ENCODE results near the gene XRCC6. TPM values are rescaled to one million over a fixed set of nuclear protein-coding genes. Genes with fewer than 3 reads are reported as not detected.
"Not testable (repeated sequence)": the region's sequence is repeated elsewhere in the genome, so short reads cannot be mapped to it uniquely, and the experiment has no call there.

XRCC6 gene
- 244 TPM for total RNA-seq (2013)
- polyA plus RNA-seq = 100 to 1,000 TPM in 2 of 3 donors, 10 to 100 TPM in 1; 58.6 to 286 (median 267) TPM
- polyA minus RNA-seq = 65.7 and 102 TPM in 2 replicates
- 112 to 247 (median 200) reads per million in 11 experiments for total RNA-seq

DNA sequence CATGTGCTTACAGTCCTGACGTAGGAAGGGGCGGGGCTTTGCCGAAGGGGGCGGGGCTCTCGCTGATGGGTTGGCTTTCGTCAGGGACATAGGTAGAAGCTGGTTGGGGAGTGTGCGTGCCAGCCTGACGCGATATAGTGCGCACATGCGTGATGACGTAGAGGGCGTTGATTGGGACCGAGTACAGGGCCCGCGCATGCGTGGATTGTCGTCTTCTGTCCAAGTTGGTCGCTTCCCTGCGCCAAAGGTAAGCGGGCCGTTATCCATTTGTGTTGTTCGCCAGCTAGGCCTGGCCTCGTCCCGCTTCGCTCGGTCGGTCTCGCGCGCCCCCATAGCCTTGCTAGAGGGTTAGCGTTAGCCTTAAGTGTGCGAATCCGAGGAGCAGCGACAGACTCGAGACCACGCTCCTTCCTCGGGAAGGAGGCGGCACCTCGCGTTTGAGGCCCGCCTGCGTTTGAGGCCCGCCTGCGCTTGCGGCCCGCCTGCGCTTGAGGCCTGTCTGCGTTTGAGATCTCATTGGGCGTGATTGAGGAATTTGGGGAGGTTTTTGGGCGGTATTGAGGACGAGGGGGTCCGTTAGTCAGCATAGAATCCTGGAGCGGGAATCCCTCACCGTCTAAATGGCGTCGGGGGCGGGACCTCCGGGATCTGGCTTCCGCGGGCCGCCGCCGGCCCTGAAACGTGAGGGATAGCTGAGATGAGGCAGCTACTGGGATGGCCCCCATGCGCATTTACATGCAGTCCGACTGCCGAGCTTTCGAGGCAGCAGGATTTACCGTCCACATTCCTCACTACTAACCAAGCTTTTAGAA is at the start of gene XRCC6:
XRCC6 (plus strand) TSS at position 197 of the 812 bp plus-strand sequence. CDS start 710 bp downstream, outside the sequence.
- under 1% methylated on average over 57 of the region's 70 CpGs for WGBS (ENCODE audit: insufficient coverage)
- Histone ChIP-seq H4K20me1 (ENCODE audit: insufficient read depth, low read length) (peaks cover 7% of the 10 kb centered on the region), H3K9me3 (replicated peaks in 1 of 2; ENCODE audit: control insufficient read depth in 1 of 2, insufficient read depth in 1 of 2, low read length in 2 of 2) (no peaks in the 10 kb centered on the region), H3K4me1 (ENCODE audit: control insufficient read depth in 1 of 2, insufficient read depth in 2 of 2, low read length in 2 of 2) (peaks cover 34 to 37% of the 10 kb centered on the region in 2 donors), H3K79me2 (ENCODE audit: insufficient read depth, low read length) (peaks cover 87% of the 10 kb centered on the region), H3K27me3 (ENCODE audit: control insufficient read depth in 2 of 2, insufficient read depth in 2 of 2, low read length in 2 of 2) (no peaks in the 10 kb centered on the region), H2AFZ (ENCODE audit: insufficient read depth, low read depth, low read length, poor library complexity, severe bottlenecking) (peak within 1 kb of the TSS; percentile 83), H3K4me3 (replicated peaks in 1 of 3; ENCODE audit: low read depth in 2 of 3, low read length in 3 of 3) (peak within 1 kb of the TSS; percentile 85 to 100 (median 86)), H3K9ac (ENCODE audit: insufficient read depth, low read length, poor library complexity, severe bottlenecking) (peak within 1 kb of the TSS; percentile 92), H3K27ac (ENCODE audit: low read depth in 1 of 2, low read length in 2 of 2) (peak within 1 kb of the TSS; percentile 95 to 100), H3K36me3 (replicated peaks in 1 of 2; ENCODE audit: control insufficient read depth in 1 of 2, insufficient read depth in 2 of 2, low read length in 2 of 2) (peaks cover 21 to 22% of the 10 kb centered on the region in 2 donors), H3K4me2 (replicated peaks; ENCODE audit: extremely low read depth, low read length, poor library complexity, severe bottlenecking) (peak within 1 kb of the TSS; percentile 89)
- DNase-seq = peak; percentile 100
- Mint-ChIP-seq H3K36me3 (peaks cover 28 to 42% of the 10 kb centered on the region in 2 donors), H3K27me3 (ENCODE audit: low read depth in 3 of 3) (no peaks in the 10 kb centered on the region), H3K9me3 (peaks cover 0 to 3% (median 0%) of the 10 kb centered on the region in 7 donors), H3K4me3 (peak within 1 kb of the TSS; percentile 94 to 95), H3K4me1 (peaks cover 35% of the 10 kb centered on the region), H3K27ac (peak within 1 kb of the TSS; percentile 97 to 100 (median 98))
- TF ChIP-seq, protein P1, sequence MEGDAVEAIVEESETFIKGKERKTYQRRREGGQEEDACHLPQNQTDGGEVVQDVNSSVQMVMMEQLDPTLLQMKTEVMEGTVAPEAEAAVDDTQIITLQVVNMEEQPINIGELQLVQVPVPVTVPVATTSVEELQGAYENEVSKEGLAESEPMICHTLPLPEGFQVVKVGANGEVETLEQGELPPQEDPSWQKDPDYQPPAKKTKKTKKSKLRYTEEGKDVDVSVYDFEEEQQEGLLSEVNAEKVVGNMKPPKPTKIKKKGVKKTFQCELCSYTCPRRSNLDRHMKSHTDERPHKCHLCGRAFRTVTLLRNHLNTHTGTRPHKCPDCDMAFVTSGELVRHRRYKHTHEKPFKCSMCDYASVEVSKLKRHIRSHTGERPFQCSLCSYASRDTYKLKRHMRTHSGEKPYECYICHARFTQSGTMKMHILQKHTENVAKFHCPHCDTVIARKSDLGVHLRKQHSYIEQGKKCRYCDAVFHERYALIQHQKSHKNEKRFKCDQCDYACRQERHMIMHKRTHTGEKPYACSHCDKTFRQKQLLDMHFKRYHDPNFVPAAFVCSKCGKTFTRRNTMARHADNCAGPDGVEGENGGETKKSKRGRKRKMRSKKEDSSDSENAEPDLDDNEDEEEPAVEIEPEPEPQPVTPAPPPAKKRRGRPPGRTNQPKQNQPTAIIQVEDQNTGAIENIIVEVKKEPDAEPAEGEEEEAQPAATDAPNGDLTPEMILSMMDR (IDR thresholded peaks at IDR 0.05) = no peak
- intact Hi-C loops (cut with micrococcal nuclease) = loop anchor here in 1 of 2 donors (1.0 to 10.0 kb wide), 6 partner anchors 77 to 993 kb away; partner anchors contain the start of genes POLDIP3, POLR3H, RANGAP1 and TOB2

DNA sequence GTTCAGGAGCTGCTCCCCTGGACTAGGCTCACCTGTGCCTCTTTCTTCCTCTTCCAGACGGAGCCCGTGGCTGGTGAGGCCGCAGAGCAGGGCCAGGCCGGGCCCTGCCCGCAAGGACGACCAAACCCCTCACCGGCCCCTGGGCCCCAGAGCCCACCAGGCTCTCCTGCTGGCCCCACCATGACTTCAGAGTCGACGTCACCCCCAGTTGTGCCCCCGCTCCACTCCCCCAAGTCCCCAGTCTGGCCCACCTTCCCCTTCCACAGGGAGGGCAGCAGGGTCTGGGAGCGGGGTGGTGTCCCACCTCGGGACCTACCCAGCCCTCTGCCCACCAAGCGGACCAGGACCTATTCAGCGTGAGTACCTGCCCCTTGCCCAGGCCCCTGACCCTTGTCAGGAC is 49.3 kb upstream of the XRCC6 start:
- H3K79me2 ChIP-seq (ENCODE audit: insufficient read depth, low read length) = no peaks in the 10 kb centered on the region
- no peak overlapping the region for H3K4me2 ChIP-seq (replicated peaks; ENCODE audit: extremely low read depth, low read length, poor library complexity, severe bottlenecking)
- DNase-seq = no peak
- H3K36me3 ChIP-seq (replicated peaks in 1 of 2; ENCODE audit: control insufficient read depth in 1 of 2, insufficient read depth in 2 of 2, low read length in 2 of 2) = peaks cover 8 to 12% of the 10 kb centered on the region in 2 donors
- 95% methylated on average over 8 of the region's 14 CpGs for WGBS (ENCODE audit: insufficient coverage)
- Mint-ChIP-seq H3K27ac (no peak overlapping the region), H3K27me3 (ENCODE audit: low read depth in 3 of 3) (peaks cover 2 to 7% (median 5%) of the 10 kb centered on the region in 3 donors), H3K4me3 (no peak overlapping the region), H3K4me1 (no peaks in the 10 kb centered on the region), H3K36me3 (peaks cover 9 to 12% of the 10 kb centered on the region in 2 donors), H3K9me3 (no peaks in the 10 kb centered on the region)
- H3K4me1 ChIP-seq (ENCODE audit: control insufficient read depth in 1 of 2, insufficient read depth in 2 of 2, low read length in 2 of 2) = no peaks in the 10 kb centered on the region
- H3K27ac ChIP-seq (ENCODE audit: low read depth in 1 of 2, low read length in 2 of 2) = no peak overlapping the region
- no peak overlapping the region for H3K9ac ChIP-seq (ENCODE audit: insufficient read depth, low read length, poor library complexity, severe bottlenecking)
- intact Hi-C loops (cut with micrococcal nuclease) = no loop called here
- H3K4me3 ChIP-seq (replicated peaks in 1 of 3; ENCODE audit: low read depth in 2 of 3, low read length in 3 of 3) = no peak overlapping the region
- H4K20me1 ChIP-seq (ENCODE audit: insufficient read depth, low read length) = no peaks in the 10 kb centered on the region
- no peaks in the 10 kb centered on the region for H3K9me3 ChIP-seq (replicated peaks in 1 of 2; ENCODE audit: control insufficient read depth in 1 of 2, insufficient read depth in 1 of 2, low read length in 2 of 2)
- H3K27me3 ChIP-seq (ENCODE audit: control insufficient read depth in 2 of 2, insufficient read depth in 2 of 2, low read length in 2 of 2) = no peaks in the 10 kb centered on the region
- H2AFZ ChIP-seq (ENCODE audit: insufficient read depth, low read depth, low read length, poor library complexity, severe bottlenecking) = no peak overlapping the region
- TF ChIP-seq, protein P1 (IDR thresholded peaks at IDR 0.05) = no peak

DNA sequence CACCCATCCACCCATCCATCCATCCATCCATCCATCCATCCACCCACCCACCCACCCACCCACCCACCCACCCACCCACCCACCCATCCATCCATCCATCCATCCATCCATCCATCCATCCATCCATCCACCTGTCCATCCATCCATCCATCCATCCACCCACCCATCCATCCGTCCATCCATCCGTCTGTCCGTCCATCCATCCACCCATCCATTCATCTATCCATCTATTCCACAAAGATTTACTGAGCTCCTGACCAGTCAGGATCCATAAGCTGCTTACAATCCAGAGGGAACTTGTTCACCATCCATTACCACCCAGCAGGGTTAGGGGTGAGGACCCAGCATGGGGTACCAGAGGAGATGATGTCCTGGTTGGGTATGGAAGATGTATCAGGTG is 48.8 kb upstream of the XRCC6 start:
- H2AFZ ChIP-seq (ENCODE audit: insufficient read depth, low read depth, low read length, poor library complexity, severe bottlenecking); H3K4me3 ChIP-seq (replicated peaks in 1 of 3; ENCODE audit: low read depth in 2 of 3, low read length in 3 of 3); H3K9me3 ChIP-seq (replicated peaks in 1 of 2; ENCODE audit: control insufficient read depth in 1 of 2, insufficient read depth in 1 of 2, low read length in 2 of 2); H3K27me3 Mint-ChIP-seq (ENCODE audit: low read depth in 3 of 3); H3K9me3 Mint-ChIP-seq; H3K27ac ChIP-seq (ENCODE audit: low read depth in 1 of 2, low read length in 2 of 2); H3K4me1 Mint-ChIP-seq; H3K27me3 ChIP-seq (ENCODE audit: control insufficient read depth in 2 of 2, insufficient read depth in 2 of 2, low read length in 2 of 2); H3K4me1 ChIP-seq (ENCODE audit: control insufficient read depth in 1 of 2, insufficient read depth in 2 of 2, low read length in 2 of 2); H3K4me2 ChIP-seq (replicated peaks; ENCODE audit: extremely low read depth, low read length, poor library complexity, severe bottlenecking); DNase-seq; H3K79me2 ChIP-seq (ENCODE audit: insufficient read depth, low read length); intact Hi-C loops (cut with micrococcal nuclease); H3K4me3 Mint-ChIP-seq; H3K9ac ChIP-seq (ENCODE audit: insufficient read depth, low read length, poor library complexity, severe bottlenecking); H4K20me1 ChIP-seq (ENCODE audit: insufficient read depth, low read length): not testable (repeated sequence)
- peaks cover 13 to 17% of the 10 kb centered on the region in 2 donors for H3K36me3 ChIP-seq (replicated peaks in 1 of 2; ENCODE audit: control insufficient read depth in 1 of 2, insufficient read depth in 2 of 2, low read length in 2 of 2)
- no CpG with 5 or more reads among the region's 3 CpGs for WGBS (ENCODE audit: insufficient coverage)
- peaks cover 12 to 17% of the 10 kb centered on the region in 2 donors for H3K36me3 Mint-ChIP-seq
- H3K27ac Mint-ChIP-seq = peak overlapping the region in 1 of 7 donors; percentile 73
